ENCODE data around the gene CRTC3. TPM values are rescaled to one million over a fixed set of nuclear protein-coding genes. Genes with fewer than 3 reads are reported as not detected.

The CRTC3 gene
- total RNA-seq: 10 to 100 TPM; 44.1 to 69.4 TPM

- DNase-seq (ENCODE audit: low spot score) (peak; percentile 70), ATAC-seq (peak; percentile 93)
- H3K27ac Mint-ChIP-seq: peak within 1 kb of the TSS; percentile 80 to 93
- no peaks in the 10 kb centered on the region for H3K27me3 Mint-ChIP-seq
- H3K4me3 Mint-ChIP-seq: peak within 1 kb of the TSS; percentile 98
- peaks cover 30 to 44% of the 10 kb centered on the region in 2 donors for H3K4me1 Mint-ChIP-seq (ENCODE audit: low read depth in 2 of 2)
- H3K9me3 Mint-ChIP-seq: no peaks in the 10 kb centered on the region
- H3K36me3 Mint-ChIP-seq: no peaks in the 10 kb centered on the region
Measured at GRCh38 chr15:90529371-90530249, at the start of gene CRTC3. Gene CRTC3 (plus strand): TSS chr15:90529923. CDS start chr15:90530072, 149 bp downstream.

GRCh38 chr15:90481023-90481422, 48.7 kb upstream of the CRTC3 start:
- DNase-seq (ENCODE audit: low spot score) (peak; percentile 70), ATAC-seq (peak; percentile 88 to 89)
- H3K27me3 Mint-ChIP-seq: no peaks in the 10 kb centered on the region
- peaks cover 37 to 39% of the 10 kb centered on the region in 2 donors for H3K4me1 Mint-ChIP-seq (ENCODE audit: low read depth in 2 of 2)
- H3K27ac Mint-ChIP-seq: peak overlapping the region; percentile 38 to 58
- peak overlapping the region; percentile 12 for H3K4me3 Mint-ChIP-seq
- no peaks in the 10 kb centered on the region for H3K9me3 Mint-ChIP-seq
- peaks cover 53% of the 10 kb centered on the region for H3K36me3 Mint-ChIP-seq

GRCh38 chr15:90482124-90483011, 47.4 kb upstream of the CRTC3 start:
- no peak overlapping the region for H3K4me3 Mint-ChIP-seq
- no peak for ATAC-seq
- peak overlapping the region in 1 of 2 donors; percentile 29 for H3K27ac Mint-ChIP-seq
- peaks cover 32 to 39% of the 10 kb centered on the region in 2 donors for H3K4me1 Mint-ChIP-seq (ENCODE audit: low read depth in 2 of 2)
- H3K27me3 Mint-ChIP-seq: no peaks in the 10 kb centered on the region
- no peak for DNase-seq (ENCODE audit: low spot score)
- peaks cover 51% of the 10 kb centered on the region for H3K36me3 Mint-ChIP-seq
- H3K9me3 Mint-ChIP-seq: no peaks in the 10 kb centered on the region

GRCh38 chr15:90483012-90483307, 46.8 kb upstream of the CRTC3 start:
- ATAC-seq: no peak
- H3K27ac Mint-ChIP-seq: peak overlapping the region in 1 of 2 donors; percentile 29

GRCh38 chr15:90483637-90484036, 46.1 kb upstream of the CRTC3 start:
- Mint-ChIP-seq H3K27me3 (no peaks in the 10 kb centered on the region), H3K4me1 (ENCODE audit: low read depth in 2 of 2) (peaks cover 30 to 38% of the 10 kb centered on the region in 2 donors), H3K4me3 (no peak overlapping the region), H3K36me3 (peaks cover 49% of the 10 kb centered on the region), H3K27ac (no peak overlapping the region), H3K9me3 (no peaks in the 10 kb centered on the region)
- no peak for ATAC-seq
- no peak for DNase-seq (ENCODE audit: low spot score)

More at GRCh38 chr15:90483012-90483307, 46.8 kb upstream of the CRTC3 start:
- Mint-ChIP-seq H3K9me3 (no peaks in the 10 kb centered on the region), H3K27me3 (no peaks in the 10 kb centered on the region), H3K4me3 (no peak overlapping the region), H3K36me3 (peaks cover 49% of the 10 kb centered on the region), H3K4me1 (ENCODE audit: low read depth in 2 of 2) (peaks cover 30 to 39% of the 10 kb centered on the region in 2 donors)
- no peak for DNase-seq (ENCODE audit: low spot score)

GRCh38 chr15:90487186-90487585, 42.5 kb upstream of the CRTC3 start:
- H3K9me3 Mint-ChIP-seq: no peaks in the 10 kb centered on the region
- peaks cover 64% of the 10 kb centered on the region for H3K36me3 Mint-ChIP-seq
- no peak for DNase-seq (ENCODE audit: low spot score)
- no peak overlapping the region for H3K27ac Mint-ChIP-seq
- ATAC-seq: no peak
- H3K4me3 Mint-ChIP-seq: no peak overlapping the region
- H3K27me3 Mint-ChIP-seq: no peaks in the 10 kb centered on the region
- peaks cover 12 to 17% of the 10 kb centered on the region in 2 donors for H3K4me1 Mint-ChIP-seq (ENCODE audit: low read depth in 2 of 2)

GRCh38 chr15:90489514-90489913, 40.2 kb upstream of the CRTC3 start:
- H3K27ac Mint-ChIP-seq: peak overlapping the region; percentile 2 to 10
- peaks cover 61% of the 10 kb centered on the region for H3K36me3 Mint-ChIP-seq
- DNase-seq (ENCODE audit: low spot score): no peak

GRCh38 chr15:90489944-90490343, 39.8 kb upstream of the CRTC3 start:
- Mint-ChIP-seq H3K4me3 (no peak overlapping the region), H3K27ac (peak overlapping the region; percentile 2 to 10), H3K9me3 (no peaks in the 10 kb centered on the region), H3K4me1 (ENCODE audit: low read depth in 2 of 2) (peaks cover 6 to 19% of the 10 kb centered on the region in 2 donors), H3K36me3 (peaks cover 60% of the 10 kb centered on the region), H3K27me3 (no peaks in the 10 kb centered on the region)
- DNase-seq (ENCODE audit: low spot score): no peak
- ATAC-seq: no peak

More at GRCh38 chr15:90489514-90489913, 40.2 kb upstream of the CRTC3 start:
- no peak for ATAC-seq
- Mint-ChIP-seq H3K9me3 (no peaks in the 10 kb centered on the region), H3K4me3 (no peak overlapping the region), H3K27me3 (no peaks in the 10 kb centered on the region), H3K4me1 (ENCODE audit: low read depth in 2 of 2) (peaks cover 6 to 19% of the 10 kb centered on the region in 2 donors)

GRCh38 chr15:90493647-90494046, 36.1 kb upstream of the CRTC3 start:
- Mint-ChIP-seq H3K27ac (peak overlapping the region; percentile 21 to 26), H3K4me3 (no peak overlapping the region), H3K4me1 (ENCODE audit: low read depth in 2 of 2) (peaks cover 2 to 15% of the 10 kb centered on the region in 2 donors), H3K27me3 (no peaks in the 10 kb centered on the region), H3K36me3 (peaks cover 46% of the 10 kb centered on the region), H3K9me3 (no peaks in the 10 kb centered on the region)
- no peak for ATAC-seq
- DNase-seq (ENCODE audit: low spot score): no peak

- Mint-ChIP-seq H3K4me1 (ENCODE audit: low read depth in 2 of 2) (peaks cover 0 to 14% of the 10 kb centered on the region in 2 donors), H3K4me3 (no peak overlapping the region), H3K27me3 (no peaks in the 10 kb centered on the region), H3K36me3 (peaks cover 44% of the 10 kb centered on the region), H3K27ac (no peak overlapping the region), H3K9me3 (no peaks in the 10 kb centered on the region)
- DNase-seq (ENCODE audit: low spot score) (no peak), ATAC-seq (no peak)
Measured at GRCh38 chr15:90495067-90495466, 34.7 kb upstream of the CRTC3 start.

- peak overlapping the region in 1 of 2 donors; percentile 12 for H3K27ac Mint-ChIP-seq
- no peak overlapping the region for H3K4me3 Mint-ChIP-seq
- H3K36me3 Mint-ChIP-seq: peaks cover 37% of the 10 kb centered on the region
- peaks cover 0 to 10% of the 10 kb centered on the region in 2 donors for H3K4me1 Mint-ChIP-seq (ENCODE audit: low read depth in 2 of 2)
- H3K9me3 Mint-ChIP-seq: no peaks in the 10 kb centered on the region
- DNase-seq (ENCODE audit: low spot score) (no peak), ATAC-seq (no peak)
- H3K27me3 Mint-ChIP-seq: no peaks in the 10 kb centered on the region
Measured at GRCh38 chr15:90496791-90497190, 32.9 kb upstream of the CRTC3 start.

GRCh38 chr15:90497376-90497775, 32.3 kb upstream of the CRTC3 start:
- Mint-ChIP-seq H3K36me3 (peaks cover 39% of the 10 kb centered on the region), H3K27ac (no peak overlapping the region), H3K27me3 (no peaks in the 10 kb centered on the region), H3K4me3 (no peak overlapping the region), H3K9me3 (no peaks in the 10 kb centered on the region), H3K4me1 (ENCODE audit: low read depth in 2 of 2) (peaks cover 0 to 14% of the 10 kb centered on the region in 2 donors)
- DNase-seq (ENCODE audit: low spot score) (no peak), ATAC-seq (no peak)

- Mint-ChIP-seq H3K27ac (no peak overlapping the region), H3K36me3 (peaks cover 38% of the 10 kb centered on the region), H3K27me3 (no peaks in the 10 kb centered on the region)
Measured at GRCh38 chr15:90497912-90498311, 31.8 kb upstream of the CRTC3 start.

More at GRCh38 chr15:90497912-90498311, 31.8 kb upstream of the CRTC3 start:
- DNase-seq (ENCODE audit: low spot score) (no peak), ATAC-seq (no peak)
- Mint-ChIP-seq H3K4me1 (ENCODE audit: low read depth in 2 of 2) (peaks cover 0 to 14% of the 10 kb centered on the region in 2 donors), H3K9me3 (no peaks in the 10 kb centered on the region), H3K4me3 (no peak overlapping the region)
